PC-9 (cell line): ENCODE measurements around the gene DMAC2. TPM values are rescaled to one million over a fixed set of nuclear protein-coding genes. Genes with fewer than 3 reads are reported as not detected.

Source experiments
- BruUV-seq: library from RNA; stranded (reverse); fragments of 400-500 nt; replicated peaks from 2 replicates; lab custom pipeline; 2021; lab: Mats Ljungman, UMichigan
- CTCF ChIA-PET: fragments of 300-600 bp; sonication (Branson Sonifier 250); formaldehyde crosslinking; loops from one replicate; lab custom pipeline; 2022; ENCODE audit warnings: antibody characterized with exemption; lab: Charles Lee
- POLR2A ChIA-PET: fragments of 300-600 bp; sonication (Branson Sonifier 250); formaldehyde crosslinking; loops from one replicate; lab custom pipeline; 2022; ENCODE audit warnings: antibody characterized with exemption; ENCODE audit not compliant: unreplicated experiment; lab: Charles Lee
- DNase-seq, 2 experiments: peaks; one replicate each; pipeline versions ENCODE4 v3.0.0 to v3.0.0-alpha.2; 2015 to 2022; ENCODE audit warnings: mixed read lengths in 1 of 2
- H2AFZ ChIP-seq: fragments of 200-600 bp; sonication (generic); 2 replicates; pipeline ENCODE4 v1.8.1; 2017; ENCODE audit warnings: antibody characterized with exemption
- H3F3A ChIP-seq: fragments of 200-600 bp; sonication (generic); 2 replicates; pipeline ENCODE4 v1.8.1; 2017; ENCODE audit warnings: antibody characterized with exemption, mild to moderate bottlenecking, low read depth; ENCODE audit not compliant: insufficient read depth
- H3K27ac ChIP-seq: fragments of 200-600 bp; sonication (generic); 2 replicates; pipeline ENCODE4 v1.6.1; 2016; ENCODE audit warnings: mixed run types
- H3K27me3 ChIP-seq: fragments of 200-600 bp; sonication (generic); 2 replicates; pipeline ENCODE4 v1.6.1; 2016; ENCODE audit warnings: low read depth, mixed run types; ENCODE audit not compliant: insufficient read depth
- H3K36me3 ChIP-seq: fragments of 200-600 bp; sonication (generic); 2 replicates; pipeline ENCODE4 v1.6.1; 2016; ENCODE audit warnings: low read depth, mixed run types
- H3K4me1 ChIP-seq: fragments of 200-600 bp; sonication (generic); replicated peaks from 2 replicates; pipeline ENCODE4 v1.6.1; 2016; ENCODE audit warnings: mixed run types; ENCODE audit not compliant: insufficient read depth
- H3K4me2 ChIP-seq: fragments of 200-600 bp; sonication (generic); 2 replicates; pipeline ENCODE4 v1.6.1; 2017; ENCODE audit warnings: mixed run types
- H3K4me3 ChIP-seq: fragments of 200-600 bp; sonication (generic); 2 replicates; pipeline ENCODE4 v1.6.1; 2016; ENCODE audit warnings: mixed run types
- H3K79me2 ChIP-seq: fragments of 200-600 bp; sonication (generic); 2 replicates; pipeline ENCODE4 v1.6.1; 2017; ENCODE audit warnings: low read depth, mixed run types
- H3K9me2 ChIP-seq: fragments of 200-600 bp; sonication (generic); 2 replicates; pipeline ENCODE4 v1.8.1; 2017; ENCODE audit warnings: mild to moderate bottlenecking; ENCODE audit not compliant: insufficient read depth
- H3K9me3 ChIP-seq: fragments of 200-600 bp; sonication (generic); 2 replicates; pipeline ENCODE4 v1.8.1; 2016; ENCODE audit warnings: low read depth; ENCODE audit not compliant: insufficient read depth
- H4K20me1 ChIP-seq: fragments of 200-600 bp; sonication (generic); 2 replicates; pipeline ENCODE4 v1.8.1; 2017; ENCODE audit not compliant: insufficient read depth
- CTCF ChIP-seq: fragments of 200-600 bp; sonication (generic); conservative IDR thresholded peaks from 2 replicates; pipeline ENCODE4 v1.6.1; 2017; ENCODE audit warnings: mixed run types, antibody characterized with exemption, mild to moderate bottlenecking, moderate library complexity
- EZH2 ChIP-seq: fragments of 200-600 bp; sonication (generic); IDR thresholded peaks from 2 replicates; pipeline ENCODE4 v1.8.0; 2017; ENCODE audit warnings: antibody characterized with exemption, low read depth
- intact Hi-C: fragments of 100-400 bp; cut with micrococcal nuclease; formaldehyde crosslinking; loops from one replicate; pipeline ENCODE4 v1.10.0; 2022; ENCODE audit not compliant: unreplicated experiment
- total RNA-seq: library from RNA; stranded (reverse); gene quantifications from 2 replicates; pipeline ENCODE4 v1.2.3, GENCODE V29; 2021

DMAC2 gene
- total RNA-seq, 1 experiment from 2014 or later: 38.6 TPM

DNA sequence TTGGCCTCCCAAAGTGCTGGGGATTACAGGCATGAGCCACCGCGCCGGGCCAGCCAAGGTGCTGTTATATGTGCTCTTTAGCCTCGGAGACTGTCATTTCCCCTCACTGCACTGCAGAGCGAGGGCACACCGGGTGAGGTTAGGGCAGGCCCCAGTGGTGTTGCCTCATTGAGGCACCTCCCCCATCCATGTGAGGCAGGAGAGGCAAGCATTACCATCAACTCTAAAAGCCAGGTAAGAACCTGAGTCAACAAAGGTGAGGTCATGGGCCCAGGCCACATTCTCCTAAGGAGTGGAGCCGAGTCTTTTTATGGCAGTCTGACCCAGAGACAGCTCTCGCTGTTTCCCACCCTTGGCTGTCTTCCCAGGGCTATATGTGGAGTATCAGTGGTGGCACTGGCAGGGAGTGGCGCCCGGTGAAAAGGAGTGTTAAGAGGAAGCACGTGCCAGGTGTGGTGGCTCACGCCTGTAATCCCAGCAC lies 23.5 kb downstream of the DMAC2 start:
- no peak overlapping the region for H3K27ac ChIP-seq
- TF ChIP-seq EZH2 (no peak), CTCF (no peak)
- intact Hi-C loops: no loop called here
- no peaks in the 10 kb centered on the region for H3K79me2 ChIP-seq
- no peak overlapping the region for H3K4me3 ChIP-seq
- H2AFZ ChIP-seq: no peak overlapping the region
- H3K4me1 ChIP-seq: no peaks in the 10 kb centered on the region
- H3K4me2 ChIP-seq: no peak overlapping the region
- no peaks in the 10 kb centered on the region for H3F3A ChIP-seq
- ChIA-PET POLR2A (no interaction called here), CTCF (interaction anchor here (0.7 kb wide), 1 partner anchor 580 kb away, joined by 4 read pairs; no protein-coding TSS in a partner anchor)
- BruUV-seq: no TSS peak
- no peaks in the 10 kb centered on the region for H4K20me1 ChIP-seq
- H3K27me3 ChIP-seq: no peaks in the 10 kb centered on the region
- no peak for DNase-seq
- H3K9me2 ChIP-seq: no peaks in the 10 kb centered on the region
- no peaks in the 10 kb centered on the region for H3K9me3 ChIP-seq
- H3K36me3 ChIP-seq: 0 out of 2 replicates have a peak, but pooled peaks cover 2% of the 10 kb centered on the region

DNA sequence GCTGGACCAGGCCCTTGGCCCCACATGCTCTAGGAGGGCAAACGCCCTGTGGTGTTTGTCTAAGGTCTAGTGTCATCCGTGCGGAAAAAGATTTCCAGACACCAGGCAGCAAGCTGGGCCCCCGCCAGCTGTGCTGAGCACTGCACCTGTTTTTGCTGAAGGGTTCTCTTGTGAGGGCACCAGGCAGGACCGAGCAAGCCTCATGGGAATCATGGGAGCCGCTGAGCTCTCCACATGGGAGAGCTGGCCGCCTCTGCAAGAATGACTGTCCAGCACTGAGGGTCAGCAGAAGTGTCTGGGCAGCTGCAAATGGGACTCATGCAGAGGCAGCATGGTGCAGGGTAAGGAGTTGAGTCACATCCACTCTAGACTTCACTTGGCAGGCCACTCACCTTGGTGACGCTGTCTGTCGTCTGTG lies 24.5 kb downstream of the DMAC2 start:
- ChIA-PET POLR2A (no interaction called here), CTCF (no interaction called here)
- intact Hi-C loops: no loop called here
- Histone ChIP-seq H3K4me1 (no peaks in the 10 kb centered on the region), H3K9me3 (no peaks in the 10 kb centered on the region), H3K27me3 (no peaks in the 10 kb centered on the region), H3K4me3 (no peak overlapping the region), H4K20me1 (no peaks in the 10 kb centered on the region), H3K4me2 (no peak overlapping the region), H3K36me3 (0 out of 2 replicates have a peak, but pooled peaks cover 2% of the 10 kb centered on the region), H3K79me2 (no peaks in the 10 kb centered on the region), H3K27ac (no peak overlapping the region), H3F3A (no peaks in the 10 kb centered on the region), H3K9me2 (no peaks in the 10 kb centered on the region), H2AFZ (no peak overlapping the region)
- no TSS peak for BruUV-seq
- no peak for DNase-seq
- TF ChIP-seq EZH2 (no peak), CTCF (no peak)

GRCh38 chr19:41414461-41414860 lies 25.3 kb downstream of the DMAC2 start:
- BruUV-seq: no TSS peak

More at GRCh38 chr19:41414461-41414860, 25.3 kb downstream of the DMAC2 start:
- Histone ChIP-seq H4K20me1 (no peaks in the 10 kb centered on the region), H3K4me3 (no peak overlapping the region), H3K79me2 (no peaks in the 10 kb centered on the region), H3K4me1 (peaks cover under 1% of the 10 kb centered on the region; the same call in 1 of the 2 replicates), H3K27ac (no peak overlapping the region), H3F3A (no peaks in the 10 kb centered on the region), H3K9me3 (no peaks in the 10 kb centered on the region), H3K4me2 (no peak overlapping the region), H3K9me2 (no peaks in the 10 kb centered on the region), H2AFZ (no peak overlapping the region), H3K27me3 (no peaks in the 10 kb centered on the region), H3K36me3 (0 out of 2 replicates have a peak, but pooled peaks cover 2% of the 10 kb centered on the region)
- intact Hi-C loops: no loop called here
- CTCF ChIA-PET: interaction anchor here (0.6 kb wide), 1 partner anchor 49 kb away, joined by 6 read pairs; no protein-coding TSS in a partner anchor
- TF ChIP-seq EZH2 (no peak), CTCF (no peak)
- no peak for DNase-seq
- POLR2A ChIA-PET: no interaction called here
